Parathyroid adenoma (tissue), 2 donors: ENCODE results near the gene NEXN.

Experiments
- H2AFZ ChIP-seq: fragments of 300-600 bp; sonication (generic); one replicate; pipeline ENCODE4 v1.7.0; 2017; ENCODE audit warnings: antibody characterized with exemption, mild to moderate bottlenecking
- H3K27ac ChIP-seq: fragments of 300-600 bp; sonication (generic); one replicate; pipeline ENCODE4 v1.7.0; 2017
- H3K27me3 ChIP-seq: fragments of 300-600 bp; sonication (generic); one replicate; pipeline ENCODE4 v1.7.0; 2017; ENCODE audit warnings: low read length; ENCODE audit not compliant: control insufficient read depth, insufficient read depth
- H3K36me3 ChIP-seq: fragments of 300-600 bp; sonication (generic); one replicate; pipeline ENCODE4 v1.7.0; 2017; ENCODE audit warnings: low read length; ENCODE audit not compliant: control insufficient read depth, insufficient read depth
- H3K4me1 ChIP-seq: fragments of 300-600 bp; sonication (generic); one replicate; pipeline ENCODE4 v1.7.0; 2017; ENCODE audit warnings: control low read depth
- H3K4me2 ChIP-seq: fragments of 300-600 bp; sonication (generic); one replicate; pipeline ENCODE4 v1.7.0; 2017; ENCODE audit warnings: low read length
- H3K4me3 ChIP-seq: fragments of 300-600 bp; sonication (generic); one replicate; pipeline ENCODE4 v1.7.0; 2017; ENCODE audit warnings: low read depth, low read length
- H3K79me2 ChIP-seq: fragments of 300-600 bp; sonication (generic); one replicate; pipeline ENCODE4 v1.7.0; 2017; ENCODE audit warnings: control low read depth
- H3K9ac ChIP-seq: fragments of 300-600 bp; sonication (generic); one replicate; pipeline ENCODE4 v1.7.0; 2017; ENCODE audit warnings: mild to moderate bottlenecking
- H3K9me3 ChIP-seq: fragments of 300-600 bp; sonication (generic); one replicate; pipeline ENCODE4 v1.7.0; 2017; ENCODE audit warnings: low read length; ENCODE audit not compliant: control insufficient read depth
- CTCF ChIP-seq: fragments of 300-600 bp; sonication (generic); IDR thresholded peaks from one replicate; pipeline ENCODE4 v1.7.0; 2017; ENCODE audit warnings: antibody characterized with exemption, mild to moderate bottlenecking
- donor health status: primary hyperparathyroidism.

Gene NEXN

DNA sequence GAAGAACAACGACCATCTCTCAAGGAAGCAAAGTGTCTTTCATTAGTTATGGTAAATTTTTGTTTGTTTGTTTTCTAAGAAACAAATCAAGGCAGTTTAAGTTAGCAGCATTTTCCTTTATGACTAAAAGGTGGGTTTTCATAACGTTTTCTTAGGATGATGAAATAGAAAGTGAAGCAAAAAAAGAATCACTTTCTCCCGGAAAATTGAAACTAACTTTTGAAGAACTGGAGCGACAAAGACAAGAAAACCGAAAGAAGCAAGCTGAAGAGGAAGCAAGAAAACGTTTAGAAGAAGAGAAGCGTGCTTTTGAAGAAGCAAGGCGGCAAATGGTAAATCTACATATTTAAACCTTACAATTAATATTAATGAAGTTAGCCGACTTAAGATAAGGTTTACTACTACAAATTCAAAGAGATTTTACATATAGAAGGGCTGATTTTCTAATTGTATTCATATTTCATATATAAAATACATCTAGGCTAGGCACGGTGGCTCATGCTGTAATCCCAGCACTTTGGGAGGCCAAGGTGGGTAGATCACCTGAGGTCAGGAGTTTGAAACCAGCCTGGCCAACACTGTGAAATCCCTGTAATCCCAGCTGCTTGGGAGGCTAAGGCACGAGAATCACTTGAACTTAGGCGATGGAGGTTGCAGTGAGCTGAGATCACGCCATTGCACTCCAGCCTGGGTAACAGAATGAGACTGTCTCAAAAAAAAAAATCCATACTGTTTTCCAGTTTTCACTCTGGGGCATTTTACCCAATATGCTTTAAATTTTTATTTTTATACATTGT lies 38.3 kb downstream of the NEXN start:
- no peaks in the 10 kb centered on the region for H3K9me3 ChIP-seq
- no peak overlapping the region for H3K4me3 ChIP-seq
- no peak for TF ChIP-seq CTCF
- H3K9ac ChIP-seq, result no peak overlapping the region
- H2AFZ ChIP-seq, result no peak overlapping the region
- no peaks in the 10 kb centered on the region for H3K79me2 ChIP-seq
- no peaks in the 10 kb centered on the region for H3K27me3 ChIP-seq
- no peaks in the 10 kb centered on the region for H3K36me3 ChIP-seq
- H3K27ac ChIP-seq, result no peak overlapping the region
- H3K4me2 ChIP-seq, result no peak overlapping the region
- no peaks in the 10 kb centered on the region for H3K4me1 ChIP-seq

DNA sequence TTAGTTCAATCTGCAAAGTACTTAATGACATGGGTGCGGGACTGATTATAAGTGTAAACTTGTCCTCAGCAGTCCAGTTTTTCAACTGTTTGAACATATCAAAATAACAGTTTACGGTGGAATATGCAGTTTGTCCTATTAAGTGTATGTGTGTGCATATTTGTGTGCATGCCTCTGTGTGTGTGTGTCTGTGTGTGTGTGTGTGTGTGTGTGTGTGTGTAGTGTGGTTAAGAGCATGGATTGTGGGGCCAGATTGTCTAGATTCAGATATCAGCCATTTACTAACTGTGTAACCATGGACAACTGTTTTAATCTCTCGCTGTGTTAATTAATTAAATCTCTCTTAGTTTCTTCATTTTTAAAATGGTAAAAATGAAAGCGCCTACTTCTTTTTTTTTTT lies 39.0 kb downstream of the NEXN start:
- Histone ChIP-seq H3K9me3 (no peaks in the 10 kb centered on the region), H3K4me2 (no peak overlapping the region), H3K27me3 (no peaks in the 10 kb centered on the region), H2AFZ (no peak overlapping the region), H3K27ac (no peak overlapping the region), H3K79me2 (no peaks in the 10 kb centered on the region), H3K4me3 (no peak overlapping the region), H3K9ac (no peak overlapping the region), H3K4me1 (no peaks in the 10 kb centered on the region), H3K36me3 (no peaks in the 10 kb centered on the region)
- TF ChIP-seq CTCF, result no peak

DNA sequence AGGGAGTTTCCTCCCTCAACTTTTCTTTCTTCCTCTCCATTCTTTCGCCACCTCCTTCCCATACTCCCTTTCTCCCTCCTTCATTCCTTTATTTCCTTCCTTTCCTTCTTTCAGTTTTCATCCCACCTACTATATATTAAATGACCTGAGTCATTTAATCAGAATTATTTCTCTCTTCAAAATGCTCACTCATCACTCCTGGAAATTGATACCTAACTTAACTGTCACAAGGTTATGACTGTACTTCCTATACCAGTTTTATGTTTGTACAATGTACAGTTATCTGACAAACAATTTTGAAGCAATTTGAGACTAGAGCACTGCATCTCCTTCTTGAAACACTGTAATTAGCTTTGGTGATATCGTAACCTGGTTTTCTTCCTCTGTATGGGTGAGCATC lies 41.4 kb downstream of the NEXN start:
- Histone ChIP-seq H3K4me1 (no peaks in the 10 kb centered on the region), H3K36me3 (no peaks in the 10 kb centered on the region), H3K27ac (no peak overlapping the region), H3K27me3 (no peaks in the 10 kb centered on the region), H2AFZ (no peak overlapping the region), H3K4me2 (no peak overlapping the region), H3K4me3 (no peak overlapping the region), H3K9me3 (no peaks in the 10 kb centered on the region), H3K9ac (no peak overlapping the region), H3K79me2 (no peaks in the 10 kb centered on the region)
- no peak for TF ChIP-seq CTCF

DNA sequence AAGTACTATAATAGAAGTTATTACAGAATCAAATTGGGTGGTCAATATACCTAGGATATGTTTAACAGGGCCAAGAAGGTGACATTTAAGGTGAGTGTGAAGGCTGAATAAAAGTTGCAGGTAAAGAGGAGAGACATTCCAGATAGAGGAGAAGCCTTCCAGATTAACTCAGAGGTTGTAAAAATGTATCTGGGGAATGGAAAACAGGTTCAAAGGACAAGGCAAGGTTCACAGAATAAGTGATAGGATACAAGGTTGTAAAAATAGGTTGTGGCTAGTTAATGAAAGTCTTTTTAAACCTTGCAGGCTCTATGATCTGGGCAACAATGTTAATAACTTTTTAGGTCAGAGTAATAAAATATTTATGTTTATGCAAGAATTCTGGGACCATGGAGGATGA lies 50.2 kb downstream of the NEXN start:
- Histone ChIP-seq H3K27me3 (no peaks in the 10 kb centered on the region), H3K9me3 (no peaks in the 10 kb centered on the region), H3K4me2 (no peak overlapping the region), H3K9ac (no peak overlapping the region), H3K4me1 (no peaks in the 10 kb centered on the region), H3K4me3 (no peak overlapping the region), H3K36me3 (no peaks in the 10 kb centered on the region), H3K27ac (no peak overlapping the region), H2AFZ (no peak overlapping the region), H3K79me2 (no peaks in the 10 kb centered on the region)
- no peak for TF ChIP-seq CTCF

- Histone ChIP-seq H3K4me1 (no peaks in the 10 kb centered on the region), H3K4me2 (no peak overlapping the region), H3K27ac (no peak overlapping the region), H3K79me2 (no peaks in the 10 kb centered on the region), H2AFZ (no peak overlapping the region), H3K36me3 (no peaks in the 10 kb centered on the region), H3K4me3 (no peak overlapping the region), H3K9ac (no peak overlapping the region), H3K27me3 (no peaks in the 10 kb centered on the region), H3K9me3 (no peaks in the 10 kb centered on the region)
- TF ChIP-seq CTCF, result no peak
Observed at GRCh38 chr1:77940921-77941570, 52.6 kb downstream of the NEXN start.
